Activated naive CD4-positive, alpha-beta T cell treated with anti-CD3 and anti-CD28 coated beads, Interleukin-2, amount 10 ng/mL, durations not matched to agents 7 days and 5 days (primary cell): Measurements from ENCODE around the gene PKIG.

ENCODE experiments used
- CTCF ChIA-PET: fragments of 350-600 bp; sonication (Branson Sonifier 250); formaldehyde crosslinking; loops from one replicate; lab custom pipeline; 2021; ENCODE audit warnings: antibody characterized with exemption; lab: Charles Lee
- DNase-seq: peaks from one replicate; pipeline ENCODE4 v3.0.0-alpha.2; 2020
- H3K27ac Mint-ChIP-seq: one replicate; pipeline ENCODE4 v1.8.0; 2021; ENCODE audit warnings: mild to moderate bottlenecking, moderate library complexity, mixed read lengths
- H3K27me3 Mint-ChIP-seq: one replicate; pipeline ENCODE4 v1.8.0; 2021; ENCODE audit warnings: mild to moderate bottlenecking, mixed read lengths
- H3K36me3 Mint-ChIP-seq: one replicate; pipeline ENCODE4 v1.8.0; 2021; ENCODE audit warnings: mixed read lengths
- H3K4me1 Mint-ChIP-seq: one replicate; pipeline ENCODE4 v1.8.0; 2021; ENCODE audit warnings: mixed read lengths
- H3K4me3 Mint-ChIP-seq: one replicate; pipeline ENCODE4 v1.8.0; 2021; ENCODE audit warnings: mild to moderate bottlenecking, moderate library complexity, mixed read lengths
- H3K9me3 Mint-ChIP-seq: one replicate; pipeline ENCODE4 v1.8.0; 2021; ENCODE audit warnings: mixed read lengths

Gene PKIG

DNA sequence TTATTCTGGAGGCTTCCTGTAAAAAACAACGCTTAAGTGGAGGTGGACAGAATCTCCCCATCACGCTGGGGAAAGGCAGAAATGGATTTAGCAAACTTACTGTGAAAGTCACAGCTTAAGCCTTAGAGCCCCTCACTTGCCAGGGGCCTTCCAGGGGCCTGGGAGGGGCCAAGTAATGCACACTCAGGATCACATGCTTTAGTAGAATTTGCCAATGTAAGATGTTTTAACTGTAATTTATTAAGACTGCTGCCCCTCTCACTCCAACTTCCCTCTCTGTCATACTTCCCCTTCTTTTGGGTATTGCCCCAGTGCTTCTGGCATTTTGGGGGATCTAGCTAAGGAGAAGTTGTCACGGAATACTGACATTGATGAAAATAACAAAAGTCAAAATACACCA is 81.8 kb downstream of the PKIG start:
- H3K9me3 Mint-ChIP-seq: no peaks in the 10 kb centered on the region
- peaks cover 22% of the 10 kb centered on the region for H3K36me3 Mint-ChIP-seq
- H3K4me3 Mint-ChIP-seq: no peak overlapping the region
- CTCF ChIA-PET: interaction anchor here (0.7 to 1.7 kb wide), 4 partner anchors 13 to 27 kb away, joined by 3 to 6 read pairs (median 5); no protein-coding TSS in a partner anchor
- no peaks in the 10 kb centered on the region for H3K27me3 Mint-ChIP-seq
- H3K4me1 Mint-ChIP-seq: peaks cover 19% of the 10 kb centered on the region
- H3K27ac Mint-ChIP-seq: no peak overlapping the region
- no peak for DNase-seq

DNA sequence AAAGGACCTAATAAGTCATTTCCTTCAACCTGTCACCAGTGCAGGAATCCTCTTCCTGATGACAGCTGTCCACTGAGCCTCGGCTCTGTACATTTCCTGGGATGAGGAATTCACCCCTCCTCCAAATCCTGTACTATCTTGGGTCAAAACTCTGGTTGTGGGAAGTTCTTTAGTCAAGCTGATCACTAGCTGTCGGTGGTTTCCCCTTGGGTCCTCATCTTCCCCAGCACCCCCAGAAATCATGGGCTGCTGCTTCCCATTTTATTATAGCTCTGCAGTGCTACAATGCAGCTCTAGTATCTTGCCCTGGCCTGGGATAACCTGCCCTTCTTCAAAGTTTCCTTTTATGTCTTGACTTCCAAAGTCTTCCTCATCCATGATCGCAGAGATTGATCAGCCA is 83.7 kb downstream of the PKIG start:
- no peak overlapping the region for H3K4me3 Mint-ChIP-seq
- peaks cover 16% of the 10 kb centered on the region for H3K36me3 Mint-ChIP-seq
- CTCF ChIA-PET: interaction anchor here (1.0 to 1.3 kb wide), 2 partner anchors 17 to 20 kb away, joined by 3 to 4 read pairs; no protein-coding TSS in a partner anchor
- H3K9me3 Mint-ChIP-seq: no peaks in the 10 kb centered on the region
- no peak overlapping the region for H3K27ac Mint-ChIP-seq
- peaks cover 17% of the 10 kb centered on the region for H3K4me1 Mint-ChIP-seq
- no peak for DNase-seq
- no peaks in the 10 kb centered on the region for H3K27me3 Mint-ChIP-seq
